H9 (cell line): Measurements from ENCODE around the gene FCGBP. TPM values are rescaled to one million over a fixed set of nuclear protein-coding genes. Genes with fewer than 3 reads are reported as not detected.
A peak's percentile ranks its signal among the peaks of the same experiment; 100 is the strongest.
"Not testable (repeated sequence)": the region's sequence is repeated elsewhere in the genome, so short reads cannot be mapped to it uniquely, and the experiment has no call there.

Source experiments
- DNase-seq: peaks from one replicate; pipeline ENCODE4 v3.0.0-alpha.2; 2017
- H2AFZ ChIP-seq: one replicate; pipeline ENCODE4 v1.6.1; 2013; ENCODE audit warnings: mild to moderate bottlenecking, low read length, control low read depth, moderate library complexity
- H2AK5ac ChIP-seq: 2 replicates; pipeline ENCODE4 v1.6.1; 2013; ENCODE audit warnings: low read length, control low read depth, mixed read lengths; ENCODE audit not compliant: insufficient read length
- H2BK120ac ChIP-seq: one replicate; pipeline ENCODE4 v1.6.1; 2013; ENCODE audit warnings: low read depth, mild to moderate bottlenecking, low read length, control low read depth, inconsistent platforms; ENCODE audit not compliant: poor library complexity, severe bottlenecking
- H2BK12ac ChIP-seq: 2 replicates; pipeline ENCODE4 v1.6.1; 2013; ENCODE audit warnings: low read length, control low read depth, mixed read lengths, low read depth; ENCODE audit not compliant: insufficient read length
- H2BK15ac ChIP-seq: 2 replicates; pipeline ENCODE4 v1.6.1; 2013; ENCODE audit warnings: low read depth, low read length, control low read depth
- H2BK20ac ChIP-seq: one replicate; pipeline ENCODE4 v1.6.1; 2013; ENCODE audit warnings: low read depth, mild to moderate bottlenecking, low read length, control low read depth, inconsistent platforms; ENCODE audit not compliant: poor library complexity, severe bottlenecking
- H2BK5ac ChIP-seq: 2 replicates; pipeline ENCODE4 v1.6.1; 2013; ENCODE audit warnings: low read length, control low read depth, mixed read lengths; ENCODE audit not compliant: insufficient read length
- H3K14ac ChIP-seq: 2 replicates; pipeline ENCODE4 v1.6.1; 2013; ENCODE audit warnings: low read length, control low read depth; ENCODE audit not compliant: insufficient read depth
- H3K18ac ChIP-seq: 2 replicates; pipeline ENCODE4 v1.6.1; 2013; ENCODE audit warnings: low read depth, mild to moderate bottlenecking, mixed read lengths, low read length, control low read depth; ENCODE audit not compliant: insufficient read length
- H3K23ac ChIP-seq: 2 replicates; pipeline ENCODE4 v1.6.1; 2013; ENCODE audit warnings: low read length, control low read depth, mixed read lengths, low read depth; ENCODE audit not compliant: insufficient read length
- H3K23me2 ChIP-seq: 2 replicates; pipeline ENCODE4 v1.6.1; 2013; ENCODE audit warnings: low read depth, mild to moderate bottlenecking, mixed read lengths, low read length, control low read depth; ENCODE audit not compliant: insufficient read length, poor library complexity, severe bottlenecking
- H3K27ac ChIP-seq: 2 replicates; pipeline ENCODE4 v1.5.1; 2013; ENCODE audit warnings: low read length, control low read depth, mixed read lengths, low read depth; ENCODE audit not compliant: insufficient read length
- H3K27me3 ChIP-seq: 2 replicates; pipeline ENCODE4 v1.6.1; 2013; ENCODE audit warnings: low read length, control low read depth, inconsistent platforms; ENCODE audit not compliant: insufficient read depth
- H3K4ac ChIP-seq: 2 replicates; pipeline ENCODE4 v1.6.1; 2013; ENCODE audit warnings: low read depth, mild to moderate bottlenecking, control low read depth, inconsistent platforms, low read length, moderate library complexity
- H3K4me1 ChIP-seq: 2 replicates; pipeline ENCODE4 v1.6.1; 2013; ENCODE audit warnings: low read length, control low read depth, inconsistent platforms; ENCODE audit not compliant: insufficient read depth
- H3K4me2 ChIP-seq: 2 replicates; pipeline ENCODE4 v1.6.1; 2013; ENCODE audit warnings: low read length, control low read depth, mixed read lengths; ENCODE audit not compliant: insufficient read length, insufficient read depth
- H3K56ac ChIP-seq: 2 replicates; pipeline ENCODE4 v1.6.1; 2013; ENCODE audit warnings: low read depth, mild to moderate bottlenecking, mixed read lengths, low read length, control low read depth; ENCODE audit not compliant: insufficient read length
- H3K79me1 ChIP-seq: 2 replicates; pipeline ENCODE4 v1.6.1; 2013; ENCODE audit warnings: low read depth, mild to moderate bottlenecking, moderate library complexity, low read length, control low read depth, inconsistent platforms; ENCODE audit not compliant: insufficient read depth, poor library complexity, severe bottlenecking
- H3K79me2 ChIP-seq: 2 replicates; pipeline ENCODE4 v1.6.1; 2013; ENCODE audit warnings: low read length, control low read depth, inconsistent platforms; ENCODE audit not compliant: insufficient read depth
- H3K9ac ChIP-seq: 2 replicates; pipeline ENCODE4 v1.6.1; 2013; ENCODE audit warnings: low read length, control low read depth, mixed read lengths; ENCODE audit not compliant: insufficient read length; ENCODE audit errors: extremely low read depth
- H3K9me3 ChIP-seq: one replicate; pipeline ENCODE4 v1.6.1; 2013; ENCODE audit warnings: low read depth, low read length, inconsistent platforms; ENCODE audit not compliant: control insufficient read depth
- H3T11ph ChIP-seq: one replicate; pipeline ENCODE4 v1.6.1; 2013; ENCODE audit warnings: mild to moderate bottlenecking, low read length, control low read depth, inconsistent platforms
- H4K20me1 ChIP-seq: one replicate; pipeline ENCODE4 v1.6.1; 2013; ENCODE audit not compliant: control insufficient read depth, insufficient read length, insufficient read depth
- H4K5ac ChIP-seq: 2 replicates; pipeline ENCODE4 v1.6.1; 2013; ENCODE audit warnings: low read depth, mild to moderate bottlenecking, mixed read lengths, low read length, control low read depth; ENCODE audit not compliant: insufficient read length
- H4K8ac ChIP-seq: replicated peaks from 2 replicates; pipeline ENCODE4 v1.6.1; 2013; ENCODE audit warnings: low read length, control low read depth, mixed read lengths, low read depth; ENCODE audit not compliant: insufficient read length
- H4K91ac ChIP-seq: 2 replicates; pipeline ENCODE4 v1.6.1; 2013; ENCODE audit warnings: low read depth, mild to moderate bottlenecking, moderate library complexity, mixed read lengths, low read length, control low read depth; ENCODE audit not compliant: insufficient read length
- H3K27ac Mint-ChIP-seq, 3 experiments: 2 replicates in 2 of 3; 3 replicates in 1 of 3; pipeline ENCODE4 v1.8.0; 2020 to 2021; ENCODE audit warnings: mixed read lengths in 3 of 3, mild to moderate bottlenecking in 1 of 3, moderate library complexity in 1 of 3
- H3K27me3 Mint-ChIP-seq: 2 replicates; pipeline ENCODE4 v1.8.0; 2021; ENCODE audit warnings: low read depth, mild to moderate bottlenecking, moderate library complexity, mixed read lengths
- H3K36me3 Mint-ChIP-seq, 3 experiments: 2 replicates in 2 of 3; 3 replicates in 1 of 3; pipeline ENCODE4 v1.8.0; 2020 to 2021; ENCODE audit warnings: low read depth in 3 of 3, mixed read lengths in 3 of 3; ENCODE audit not compliant: insufficient read depth in 1 of 3
- H3K4me1 Mint-ChIP-seq, 2 experiments: 2 replicates each; pipeline ENCODE4 v1.8.0; 2020; ENCODE audit warnings: mixed read lengths in 2 of 2
- H3K4me3 Mint-ChIP-seq, 2 experiments: 2 replicates in 1 of 2; 3 replicates in 1 of 2; pipeline ENCODE4 v1.8.0; 2020 to 2021; ENCODE audit warnings: mild to moderate bottlenecking in 2 of 2, mixed read lengths in 2 of 2, moderate library complexity in 1 of 2
- H3K9me3 Mint-ChIP-seq, 2 experiments: 2 replicates in 1 of 2; 3 replicates in 1 of 2; pipeline ENCODE4 v1.8.0; 2020; ENCODE audit warnings: mild to moderate bottlenecking in 2 of 2, mixed read lengths in 2 of 2, moderate library complexity in 1 of 2
- WGBS: extraction: QIAGEN DNeasy Blood & Tissue Kit; methylation state at CpG from one replicate; pipeline ENCODE4 v1.1.7; 2013; ENCODE audit warnings: missing lambda C conversion rate, low lambda C conversion rate, mixed read lengths; ENCODE audit not compliant: insufficient read length; ENCODE audit errors: extremely low coverage; 5-methylcytosine and 5-hydroxymethylcytosine counted together
- total RNA-seq: library from RNA; stranded (reverse); gene quantifications from 2 replicates; pipeline ENCODE4 v1.2.1, GENCODE V29; 2021
- TF ChIP-seq, protein P1 (sequence below): fragments of 200-600 bp; sonication (generic); conservative IDR thresholded peaks from 3 replicates; pipeline ENCODE4 v1.8.0; 2021; ENCODE audit warnings: antibody characterized with exemption, mild to moderate bottlenecking

The FCGBP gene
- total RNA-seq, 1 experiment from 2014 or later: 0.13 TPM

DNA sequence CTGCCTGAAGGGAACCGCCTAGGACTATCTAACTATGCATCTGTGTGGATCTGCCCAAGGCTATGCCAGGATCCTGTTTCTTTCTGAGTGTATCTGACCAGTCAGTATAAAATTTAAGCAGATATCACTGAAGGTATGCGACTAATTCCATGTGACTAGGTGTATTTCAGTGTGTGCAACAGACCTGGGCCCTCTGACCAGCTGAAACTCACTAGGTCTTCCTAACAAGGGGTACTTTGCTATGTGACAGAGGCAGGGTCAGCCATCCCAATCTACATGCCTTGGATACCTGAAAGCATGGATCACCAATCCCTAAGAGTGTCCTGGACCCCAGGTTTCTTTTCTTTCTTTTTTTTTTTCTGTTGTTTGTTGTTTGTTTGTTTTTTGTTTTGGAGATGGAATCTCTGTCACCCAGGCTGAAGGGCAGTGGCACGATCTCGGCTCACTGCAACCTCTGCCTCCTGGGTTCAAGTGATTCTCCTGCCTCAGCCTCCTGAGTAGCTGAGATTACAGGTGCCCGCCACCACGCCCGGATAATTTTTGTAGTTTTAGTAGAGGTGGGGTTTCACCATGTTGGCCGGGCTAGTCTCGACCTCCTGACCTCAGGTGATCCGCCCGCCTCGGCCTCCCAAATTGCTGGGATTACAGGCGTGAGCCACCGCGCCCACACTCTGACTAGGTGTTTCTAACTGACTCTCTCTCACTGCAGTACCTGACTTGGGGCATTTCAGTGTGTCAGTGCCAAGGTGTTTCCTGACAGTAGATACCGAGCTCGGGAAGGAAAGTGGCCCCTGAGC is 43.5 kb downstream of the FCGBP start:
- H3K36me3 Mint-ChIP-seq: no peaks in the 10 kb centered on the region
- H3T11ph ChIP-seq: no peak overlapping the region
- H3K14ac ChIP-seq: no peak overlapping the region
- H2BK12ac ChIP-seq: no peak overlapping the region
- H2BK20ac ChIP-seq: no peak overlapping the region
- no peak overlapping the region for H2AK5ac ChIP-seq
- H4K5ac ChIP-seq: no peak overlapping the region
- no peak overlapping the region for H3K56ac ChIP-seq
- no peaks in the 10 kb centered on the region for H3K79me2 ChIP-seq
- H3K27ac ChIP-seq: no peak overlapping the region
- no peak overlapping the region for H3K27ac Mint-ChIP-seq
- no CpG with 5 or more reads among the region's 17 CpGs for WGBS
- TF ChIP-seq, protein P1, sequence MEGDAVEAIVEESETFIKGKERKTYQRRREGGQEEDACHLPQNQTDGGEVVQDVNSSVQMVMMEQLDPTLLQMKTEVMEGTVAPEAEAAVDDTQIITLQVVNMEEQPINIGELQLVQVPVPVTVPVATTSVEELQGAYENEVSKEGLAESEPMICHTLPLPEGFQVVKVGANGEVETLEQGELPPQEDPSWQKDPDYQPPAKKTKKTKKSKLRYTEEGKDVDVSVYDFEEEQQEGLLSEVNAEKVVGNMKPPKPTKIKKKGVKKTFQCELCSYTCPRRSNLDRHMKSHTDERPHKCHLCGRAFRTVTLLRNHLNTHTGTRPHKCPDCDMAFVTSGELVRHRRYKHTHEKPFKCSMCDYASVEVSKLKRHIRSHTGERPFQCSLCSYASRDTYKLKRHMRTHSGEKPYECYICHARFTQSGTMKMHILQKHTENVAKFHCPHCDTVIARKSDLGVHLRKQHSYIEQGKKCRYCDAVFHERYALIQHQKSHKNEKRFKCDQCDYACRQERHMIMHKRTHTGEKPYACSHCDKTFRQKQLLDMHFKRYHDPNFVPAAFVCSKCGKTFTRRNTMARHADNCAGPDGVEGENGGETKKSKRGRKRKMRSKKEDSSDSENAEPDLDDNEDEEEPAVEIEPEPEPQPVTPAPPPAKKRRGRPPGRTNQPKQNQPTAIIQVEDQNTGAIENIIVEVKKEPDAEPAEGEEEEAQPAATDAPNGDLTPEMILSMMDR: no peak
- H2BK5ac ChIP-seq: no peak overlapping the region
- H3K9ac ChIP-seq: no peak overlapping the region
- no peaks in the 10 kb centered on the region for H3K9me3 ChIP-seq
- no peaks in the 10 kb centered on the region for H3K4me1 ChIP-seq
- H2BK15ac ChIP-seq: no peak overlapping the region
- no peaks in the 10 kb centered on the region for H3K27me3 ChIP-seq
- H3K18ac ChIP-seq: no peak overlapping the region
- H2BK120ac ChIP-seq: no peak overlapping the region
- no peak overlapping the region for H3K23ac ChIP-seq
- H2AFZ ChIP-seq: no peak overlapping the region
- DNase-seq: no peak
- peaks cover 0 to 4% of the 10 kb centered on the region in 2 experiments; a peak in 2 of 4 replicates for H3K4me1 Mint-ChIP-seq
- H3K4me3 Mint-ChIP-seq: no peak overlapping the region
- H3K27me3 Mint-ChIP-seq: no peaks in the 10 kb centered on the region
- H3K9me3 Mint-ChIP-seq: no peaks in the 10 kb centered on the region
- H4K8ac ChIP-seq: no peak overlapping the region
- H3K4me2 ChIP-seq: no peak overlapping the region
- no peaks in the 10 kb centered on the region for H3K23me2 ChIP-seq
- H3K79me1 ChIP-seq: no peaks in the 10 kb centered on the region
- H4K91ac ChIP-seq: no peak overlapping the region
- no peaks in the 10 kb centered on the region for H4K20me1 ChIP-seq
- H3K4ac ChIP-seq: no peak overlapping the region

DNA sequence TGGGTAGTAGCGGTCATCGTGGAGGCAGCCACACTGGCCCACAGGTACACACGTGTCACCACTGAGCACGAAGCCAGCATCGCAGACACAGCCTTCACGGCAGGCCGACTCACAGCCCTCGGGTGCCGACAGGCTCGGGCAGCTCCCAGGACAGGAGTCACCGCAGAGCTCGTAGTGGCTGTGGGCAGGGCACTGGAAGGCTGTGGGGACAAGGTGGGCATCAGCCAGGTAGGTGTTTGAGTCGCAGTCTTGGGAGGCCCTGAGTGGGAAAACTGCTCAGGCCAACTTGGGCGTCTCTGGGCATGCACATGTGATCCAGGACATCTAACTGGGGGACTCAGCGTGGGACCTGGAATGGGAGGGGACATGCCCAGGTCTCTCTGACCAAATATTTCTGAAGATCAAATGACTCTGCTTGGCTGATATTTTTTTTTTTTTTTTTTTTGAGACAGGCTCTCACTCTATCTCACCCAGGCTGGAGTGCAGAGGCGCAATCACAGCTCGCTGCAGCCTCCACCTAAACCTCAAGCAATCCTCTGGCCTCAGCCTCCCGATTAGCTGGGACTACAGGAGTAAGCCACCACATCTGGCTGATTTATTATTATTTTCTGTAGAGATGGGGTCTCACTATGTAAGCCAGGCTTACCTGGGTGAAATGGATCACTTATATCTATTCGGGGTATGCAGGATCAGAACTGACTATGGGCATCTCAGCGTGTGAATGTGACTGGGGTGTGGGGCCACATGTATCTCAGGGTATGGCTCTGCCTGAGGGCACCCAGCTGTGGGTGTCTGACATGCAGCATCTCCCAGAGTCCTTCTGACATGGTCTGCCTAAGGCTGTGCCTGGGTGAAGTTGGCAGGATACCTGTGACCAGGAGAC is 44.3 kb downstream of the FCGBP start:
- not testable (repeated sequence) for H3K4me1 Mint-ChIP-seq, H4K91ac ChIP-seq, H3K27me3 ChIP-seq, H4K20me1 ChIP-seq, H3K79me2 ChIP-seq, H3K23me2 ChIP-seq, H3K4me1 ChIP-seq, H2BK12ac ChIP-seq, H3K27me3 Mint-ChIP-seq, H3K4me2 ChIP-seq, H3K18ac ChIP-seq, H2BK5ac ChIP-seq, H2AK5ac ChIP-seq, H3K9me3 ChIP-seq, H3K4ac ChIP-seq, H3K14ac ChIP-seq, H2BK20ac ChIP-seq, H3K27ac ChIP-seq, H4K5ac ChIP-seq, DNase-seq, H3K36me3 Mint-ChIP-seq, H3K79me1 ChIP-seq, H3K9me3 Mint-ChIP-seq, H3K23ac ChIP-seq, H3T11ph ChIP-seq, H3K4me3 Mint-ChIP-seq, H3K9ac ChIP-seq, H3K56ac ChIP-seq, H2AFZ ChIP-seq, H4K8ac ChIP-seq, H2BK120ac ChIP-seq
- peak overlapping the region in 2 of 3 experiments; percentile 34 to 62; a peak in 3 of 7 replicates for H3K27ac Mint-ChIP-seq
- peak overlapping the region; percentile 91; the same call in 1 of the 2 replicates for H2BK15ac ChIP-seq
- no CpG with 5 or more reads among the region's 20 CpGs for WGBS
